Activated CD4-positive, alpha-beta memory T cell treated with anti-CD3 and anti-CD28 coated beads for 36 hours (primary cell): ENCODE results near the gene MRTFB. TPM values are rescaled to one million over a fixed set of nuclear protein-coding genes. Genes with fewer than 3 reads are reported as not detected.
A peak's percentile ranks its signal among the peaks of the same experiment; 100 is the strongest.
"Not testable (repeated sequence)": the region's sequence is repeated elsewhere in the genome, so short reads cannot be mapped to it uniquely, and the experiment has no call there.

Experiments
- CTCF ChIA-PET: fragments of 350-600 bp; sonication (Branson Sonifier 250); formaldehyde crosslinking; loops from one replicate; lab custom pipeline; 2021; ENCODE audit warnings: antibody characterized with exemption, inconsistent platforms; lab: Charles Lee
- POLR2A ChIA-PET: fragments of 350-600 bp; sonication (Branson Sonifier 250); formaldehyde crosslinking; loops from one replicate; lab custom pipeline; 2021; ENCODE audit warnings: antibody characterized with exemption; lab: Charles Lee
- DNase-seq: peaks from one replicate; pipeline ENCODE4 v3.0.0-alpha.2; 2020
- H3K27ac Mint-ChIP-seq: one replicate; pipeline ENCODE4 v1.8.0; 2021; ENCODE audit warnings: mixed read lengths
- H3K27me3 Mint-ChIP-seq: one replicate; pipeline ENCODE4 v1.8.0; 2021; ENCODE audit warnings: mixed read lengths
- H3K36me3 Mint-ChIP-seq: one replicate; pipeline ENCODE4 v1.8.0; 2021; ENCODE audit warnings: mixed read lengths
- H3K4me1 Mint-ChIP-seq: one replicate; pipeline ENCODE4 v1.8.0; 2021; ENCODE audit warnings: low read depth, mixed read lengths
- H3K4me3 Mint-ChIP-seq: one replicate; pipeline ENCODE4 v1.8.0; 2021; ENCODE audit warnings: mild to moderate bottlenecking, mixed read lengths
- H3K9me3 Mint-ChIP-seq: one replicate; pipeline ENCODE4 v1.8.0; 2021; ENCODE audit warnings: mixed read lengths
- intact Hi-C: fragments of 100-400 bp; cut with micrococcal nuclease; formaldehyde crosslinking; loops from one replicate; pipeline ENCODE4 v1.15.1; 2023
- total RNA-seq, 2 experiments: library from RNA; stranded (reverse); gene quantifications; one replicate each; pipeline ENCODE4 v1.2.3, GENCODE V29; 2021

The MRTFB gene
- total RNA-seq, 2 experiments from 2014 or later, result 8.8 to 9.7 TPM

GRCh38 chr16:14183962-14184361 is 112.8 kb downstream of the MRTFB start:
- H3K27me3 Mint-ChIP-seq, CTCF ChIA-PET, H3K36me3 Mint-ChIP-seq, POLR2A ChIA-PET, H3K4me1 Mint-ChIP-seq, H3K27ac Mint-ChIP-seq, H3K4me3 Mint-ChIP-seq, H3K9me3 Mint-ChIP-seq, DNase-seq, intact Hi-C loops: not testable (repeated sequence)

GRCh38 chr16:14186007-14186794 is 115.1 kb downstream of the MRTFB start:
- intact Hi-C loops, result no loop called here
- H3K27ac Mint-ChIP-seq, result no peak overlapping the region
- H3K9me3 Mint-ChIP-seq, result no peaks in the 10 kb centered on the region
- H3K36me3 Mint-ChIP-seq, result no peaks in the 10 kb centered on the region
- peaks cover 7% of the 10 kb centered on the region for H3K4me1 Mint-ChIP-seq
- ChIA-PET CTCF (no interaction called here), POLR2A (no interaction called here)
- DNase-seq, result peak; percentile 21
- no peak overlapping the region for H3K4me3 Mint-ChIP-seq
- no peaks in the 10 kb centered on the region for H3K27me3 Mint-ChIP-seq

- intact Hi-C loops, result no loop called here
- H3K9me3 Mint-ChIP-seq, result no peaks in the 10 kb centered on the region
- no peaks in the 10 kb centered on the region for H3K36me3 Mint-ChIP-seq
- CTCF ChIA-PET, result no interaction called here
- POLR2A ChIA-PET, result no interaction called here
- peaks cover 7% of the 10 kb centered on the region for H3K4me1 Mint-ChIP-seq
- no peaks in the 10 kb centered on the region for H3K27me3 Mint-ChIP-seq
- DNase-seq, result no peak
- no peak overlapping the region for H3K27ac Mint-ChIP-seq
- H3K4me3 Mint-ChIP-seq, result no peak overlapping the region
Observed at GRCh38 chr16:14186795-14187221, 115.7 kb downstream of the MRTFB start.

- ChIA-PET POLR2A (no interaction called here), CTCF (interaction anchor here (1.0 to 1.1 kb wide), 2 partner anchors 12 to 14 kb away, joined by 3 read pairs; no protein-coding TSS in a partner anchor)
- Mint-ChIP-seq H3K4me3 (no peak overlapping the region), H3K27me3 (no peaks in the 10 kb centered on the region), H3K27ac (no peak overlapping the region), H3K9me3 (no peaks in the 10 kb centered on the region), H3K4me1 (peaks cover 11% of the 10 kb centered on the region), H3K36me3 (no peaks in the 10 kb centered on the region)
- no peak for DNase-seq
- intact Hi-C loops, result no loop called here
Observed at GRCh38 chr16:14187517-14188338, 116.6 kb downstream of the MRTFB start.

GRCh38 chr16:14193316-14193871 is 122.3 kb downstream of the MRTFB start:
- ChIA-PET CTCF (interaction anchor here (1.4 kb wide), 1 partner anchor 270 kb away, joined by 3 read pairs; no protein-coding TSS in a partner anchor), POLR2A (no interaction called here)
- H3K4me1 Mint-ChIP-seq, result peaks cover 21% of the 10 kb centered on the region
- peak overlapping the region; percentile 47 for H3K27ac Mint-ChIP-seq
- H3K36me3 Mint-ChIP-seq, result peaks cover 1% of the 10 kb centered on the region
- no peaks in the 10 kb centered on the region for H3K9me3 Mint-ChIP-seq
- peak; percentile 51 for DNase-seq
- no peaks in the 10 kb centered on the region for H3K27me3 Mint-ChIP-seq
- intact Hi-C loops, result no loop called here
- H3K4me3 Mint-ChIP-seq, result peak overlapping the region; percentile 57

- ChIA-PET CTCF (no interaction called here), POLR2A (no interaction called here)
- Mint-ChIP-seq H3K4me3 (no peak overlapping the region), H3K27me3 (no peaks in the 10 kb centered on the region), H3K36me3 (peaks cover 1% of the 10 kb centered on the region), H3K4me1 (peaks cover 21% of the 10 kb centered on the region), H3K9me3 (no peaks in the 10 kb centered on the region), H3K27ac (no peak overlapping the region)
- intact Hi-C loops, result no loop called here
- no peak for DNase-seq
Observed at GRCh38 chr16:14194721-14195120, 123.6 kb downstream of the MRTFB start.

GRCh38 chr16:14196011-14196410 is 124.9 kb downstream of the MRTFB start:
- H3K36me3 Mint-ChIP-seq, result peaks cover 1% of the 10 kb centered on the region

GRCh38 chr16:14196539-14196938 is 125.4 kb downstream of the MRTFB start:
- CTCF ChIA-PET, result no interaction called here
- DNase-seq, result no peak
- Mint-ChIP-seq H3K27ac (no peak overlapping the region), H3K27me3 (no peaks in the 10 kb centered on the region), H3K4me1 (peaks cover 21% of the 10 kb centered on the region), H3K36me3 (peaks cover 1% of the 10 kb centered on the region), H3K9me3 (no peaks in the 10 kb centered on the region), H3K4me3 (no peak overlapping the region)
- POLR2A ChIA-PET, result no interaction called here
- intact Hi-C loops, result no loop called here

More at GRCh38 chr16:14196011-14196410, 124.9 kb downstream of the MRTFB start:
- intact Hi-C loops, result no loop called here
- H3K4me3 Mint-ChIP-seq, result no peak overlapping the region
- H3K9me3 Mint-ChIP-seq, result no peaks in the 10 kb centered on the region
- no peak for DNase-seq
- CTCF ChIA-PET, result no interaction called here
- POLR2A ChIA-PET, result no interaction called here
- H3K4me1 Mint-ChIP-seq, result peaks cover 21% of the 10 kb centered on the region
- no peak overlapping the region for H3K27ac Mint-ChIP-seq
- no peaks in the 10 kb centered on the region for H3K27me3 Mint-ChIP-seq

GRCh38 chr16:14198012-14198411 is 126.9 kb downstream of the MRTFB start:
- no peak for DNase-seq
- POLR2A ChIA-PET, result no interaction called here
- H3K4me1 Mint-ChIP-seq, result peaks cover 17% of the 10 kb centered on the region
- H3K27ac Mint-ChIP-seq, result no peak overlapping the region
- no peaks in the 10 kb centered on the region for H3K27me3 Mint-ChIP-seq
- no peaks in the 10 kb centered on the region for H3K9me3 Mint-ChIP-seq
- CTCF ChIA-PET, result no interaction called here
- peaks cover 1% of the 10 kb centered on the region for H3K36me3 Mint-ChIP-seq
- H3K4me3 Mint-ChIP-seq, result no peak overlapping the region
- intact Hi-C loops, result no loop called here

GRCh38 chr16:14198572-14198971 is 127.5 kb downstream of the MRTFB start:
- Mint-ChIP-seq H3K27ac (no peak overlapping the region), H3K9me3 (no peaks in the 10 kb centered on the region), H3K4me1 (peaks cover 12% of the 10 kb centered on the region), H3K27me3 (no peaks in the 10 kb centered on the region), H3K36me3 (peaks cover 1% of the 10 kb centered on the region), H3K4me3 (no peak overlapping the region)
- intact Hi-C loops, result no loop called here
- CTCF ChIA-PET, result no interaction called here
- DNase-seq, result no peak
- POLR2A ChIA-PET, result no interaction called here

GRCh38 chr16:14199199-14199598 is 128.1 kb downstream of the MRTFB start:
- no peak overlapping the region for H3K4me3 Mint-ChIP-seq
- POLR2A ChIA-PET, result no interaction called here
- H3K27ac Mint-ChIP-seq, result no peak overlapping the region
- CTCF ChIA-PET, result interaction anchor here (1.0 to 1.4 kb wide), 2 partner anchors 12 to 279 kb away, joined by 3 read pairs; partner anchors contain the start of gene ERCC4
- H3K36me3 Mint-ChIP-seq, result peaks cover 1% of the 10 kb centered on the region
- DNase-seq, result no peak
- intact Hi-C loops, result no loop called here
- H3K9me3 Mint-ChIP-seq, result no peaks in the 10 kb centered on the region
- peaks cover 11% of the 10 kb centered on the region for H3K4me1 Mint-ChIP-seq
- H3K27me3 Mint-ChIP-seq, result no peaks in the 10 kb centered on the region

- ChIA-PET POLR2A (no interaction called here), CTCF (interaction anchor here (1.0 to 1.4 kb wide), 2 partner anchors 12 to 280 kb away, joined by 3 read pairs; partner anchors contain the start of gene ERCC4)
- H3K4me3 Mint-ChIP-seq, result no peak overlapping the region
- peaks cover 1% of the 10 kb centered on the region for H3K36me3 Mint-ChIP-seq
- H3K9me3 Mint-ChIP-seq, result no peaks in the 10 kb centered on the region
- peaks cover 11% of the 10 kb centered on the region for H3K4me1 Mint-ChIP-seq
- DNase-seq, result no peak
- intact Hi-C loops, result no loop called here
- no peaks in the 10 kb centered on the region for H3K27me3 Mint-ChIP-seq
- H3K27ac Mint-ChIP-seq, result no peak overlapping the region
Observed at GRCh38 chr16:14199624-14200023, 128.5 kb downstream of the MRTFB start.
